K562 (cell line): ENCODE results near the gene WDR47. TPM values are rescaled to one million over a fixed set of nuclear protein-coding genes. Genes with fewer than 3 reads are reported as not detected.

Experiments used
- ATAC-seq: fragments of 200-7000 bp; cut with Tn5 transposase; 3 replicates; pipeline ENCODE4 v1.9.1; 2020; ENCODE audit warnings: moderate library complexity
- BruUV-seq: library from RNA; stranded (reverse); fragments of 400-500 nt; replicated peaks from 2 replicates; lab custom pipeline; 2021; lab: Mats Ljungman, UMichigan
- CTCF ChIA-PET: fragments of 300-600 bp; formaldehyde crosslinking; extraction: SDS; loops from one replicate; lab custom pipeline; 2021; ENCODE audit warnings: low intra/inter-chr PET ratio; lab: Yijun Ruan, JAX
- POLR2A ChIA-PET: fragments of 300-600, 350-650 bp; sonication (Branson Sonifier 250); formaldehyde crosslinking; extraction: SDS; loops from one replicate; lab custom pipeline; 2021; ENCODE audit warnings: antibody characterized with exemption, inconsistent platforms; lab: Yijun Ruan, JAX
- DNase-seq, 4 experiments: peaks; one replicate each; pipeline versions ENCODE4 v3.0.0 to v3.0.0-alpha.2; 2011 to 2018; ENCODE audit warnings: low spot score in 3 of 4, mixed read lengths in 3 of 4; ENCODE audit errors: extremely low read depth in 1 of 4
- FAIRE-seq: peaks from 2 replicates; lab custom pipeline; 2011; peaks lifted over from hg19 to GRCh38; lab: Jason Lieb, UNC
- H2AFZ ChIP-seq: 2 replicates; pipeline ENCODE4 v1.6.0; 2011; ENCODE audit warnings: low read depth, low read length, control low read depth, inconsistent platforms
- H3K27ac ChIP-seq: fragments of 200-600 bp; 3 replicates; pipeline ENCODE4 v1.8.0; 2011; ENCODE audit warnings: low read depth, mild to moderate bottlenecking, control low read depth, inconsistent platforms, low read length, moderate library complexity, mixed read lengths; ENCODE audit errors: extremely low read depth
- H3K27me3 ChIP-seq, 2 experiments: fragments of 300-600 bp in 1 of 2; 2 replicates in 1 of 2; 3 replicates in 1 of 2; pipeline versions ENCODE4 v1.6.0 to v1.8.0; 2011; ENCODE audit warnings: inconsistent platforms in 2 of 2, low read length in 2 of 2, mild to moderate bottlenecking in 1 of 2, mixed read lengths in 1 of 2, moderate library complexity in 1 of 2; ENCODE audit not compliant: control insufficient read depth in 2 of 2, insufficient read depth in 2 of 2
- H3K36me3 ChIP-seq: fragments of 300-600 bp; 3 replicates; pipeline ENCODE4 v1.8.0; 2011; ENCODE audit warnings: mild to moderate bottlenecking, low read length, inconsistent platforms; ENCODE audit not compliant: control insufficient read depth, insufficient read depth
- H3K4me1 ChIP-seq, 2 experiments: fragments of 200-600 bp in 1 of 2; replicated peaks in 1 of 2; 2 replicates in 1 of 2; 3 replicates in 1 of 2; pipeline versions ENCODE4 v1.5.1 to v1.8.0; 2011; ENCODE audit warnings: inconsistent platforms in 2 of 2, low read length in 2 of 2, mild to moderate bottlenecking in 1 of 2, mixed read lengths in 1 of 2, moderate library complexity in 1 of 2; ENCODE audit not compliant: control insufficient read depth in 2 of 2, insufficient read depth in 2 of 2
- H3K4me2 ChIP-seq: 2 replicates; pipeline ENCODE4 v1.6.1; 2011; ENCODE audit warnings: low read length, control low read depth, inconsistent platforms, mixed read lengths; ENCODE audit not compliant: insufficient read depth
- H3K4me3 ChIP-seq: fragments of 200-600 bp; sonication (generic), shearing (Covaris generic); 2 replicates; pipeline ENCODE4 v1.5.1; 2016; ENCODE audit warnings: control low read depth, inconsistent platforms
- H3K79me2 ChIP-seq: fragments of 200-600 bp; 3 replicates; pipeline ENCODE4 v1.8.0; 2011; ENCODE audit warnings: low read length, inconsistent platforms; ENCODE audit not compliant: control insufficient read depth, insufficient read depth
- H3K9ac ChIP-seq, 2 experiments: 2 replicates each; pipeline versions ENCODE4 v1.6.0 to v1.6.1; 2011; ENCODE audit warnings: low read depth in 2 of 2, low read length in 2 of 2, control low read depth in 1 of 2, inconsistent platforms in 1 of 2, mild to moderate bottlenecking in 1 of 2, mixed read lengths in 1 of 2; ENCODE audit not compliant: insufficient read depth in 1 of 2
- H3K9me1 ChIP-seq: one replicate; pipeline ENCODE4 v1.6.0; 2011; ENCODE audit warnings: inconsistent platforms, mild to moderate bottlenecking, low read length, moderate library complexity; ENCODE audit not compliant: control insufficient read depth, insufficient read depth
- H3K9me3 ChIP-seq: replicated peaks from 2 replicates; pipeline ENCODE4 v1.5.1; 2011; ENCODE audit warnings: low read depth, low read length, inconsistent platforms; ENCODE audit not compliant: control insufficient read depth, insufficient read depth
- H4K20me1 ChIP-seq: replicated peaks from 2 replicates; pipeline ENCODE4 v1.6.1; 2011; ENCODE audit warnings: low read length, inconsistent platforms, mixed read lengths; ENCODE audit not compliant: control insufficient read depth, insufficient read depth
- CC2D1A ChIP-seq: fragments of 450-650 bp; IDR thresholded peaks from 2 replicates; pipeline ENCODE4 v1.6.1; 2017; ENCODE audit warnings: mild to moderate bottlenecking
- FUS ChIP-seq: fragments of 200-400 bp; formaldehyde crosslinking; optimal IDR thresholded peaks from 2 replicates; pipeline ENCODE3; 2017; ENCODE audit warnings: low read depth, low read length
- HIVEP1 ChIP-seq: fragments of 250-450 bp; sonication (Bioruptor Pico); IDR thresholded peaks from 2 replicates; pipeline ENCODE4 v1.4.0; 2020; ENCODE audit warnings: mild to moderate bottlenecking
- HMG20A ChIP-seq: fragments of 450-650 bp; formaldehyde crosslinking; conservative IDR thresholded peaks from 2 replicates; pipeline ENCODE4 v1.4.0; 2020; ENCODE audit warnings: mild to moderate bottlenecking, mixed read lengths
- JUND ChIP-seq, 2 experiments: IDR thresholded peaks; 2 replicates in 1 of 2; 3 replicates in 1 of 2; pipeline ENCODE4 v1.6.1; 2011; ENCODE audit warnings: borderline replicate concordance in 2 of 2, low read depth in 2 of 2, low read length in 2 of 2, improper control_type of control experiment in 1 of 2, missing biosample characterization in 1 of 2, missing genetic modification characterization in 1 of 2, missing genetic modification reagents in 1 of 2
- KAT2B ChIP-seq: IDR thresholded peaks from one replicate; pipeline ENCODE4 v1.6.1; 2012; ENCODE audit warnings: low read depth, mild to moderate bottlenecking, control low read depth, inconsistent platforms, low read length, moderate library complexity
- RAD21 ChIP-seq, 2 experiments: fragments of 250-450 bp in 1 of 2; fragments of 450-650 bp in 1 of 2; sonication (Bioruptor Pico) in 1 of 2; formaldehyde crosslinking in 1 of 2; IDR thresholded peaks in 1 of 2; conservative IDR thresholded peaks in 1 of 2; 2 replicates each; pipeline versions ENCODE4 v1.4.0 to v1.8.0; 2020 to 2022; ENCODE audit warnings: mild to moderate bottlenecking in 2 of 2, moderate library complexity in 1 of 2
- RFX5 ChIP-seq: IDR thresholded peaks from 2 replicates; pipeline ENCODE4 v1.6.1; 2011; ENCODE audit warnings: low read depth, mild to moderate bottlenecking, improper control_type of control experiment, low read length
- RREB1 ChIP-seq: fragments of 250-450 bp; sonication (Bioruptor Pico); IDR thresholded peaks from 2 replicates; pipeline ENCODE4 v1.4.0; 2020
- TARDBP ChIP-seq: fragments of 450-650 bp; IDR thresholded peaks from 2 replicates; pipeline ENCODE4 v1.6.1; 2016
- U2AF2 ChIP-seq: fragments of 200-400 bp; formaldehyde crosslinking; optimal IDR thresholded peaks from 2 replicates; pipeline ENCODE3; 2017; ENCODE audit warnings: low read depth, mild to moderate bottlenecking, low read length
- ZBTB8A ChIP-seq: fragments of 450-650 bp; IDR thresholded peaks from 2 replicates; pipeline ENCODE4 v1.6.1; 2018; ENCODE audit warnings: mild to moderate bottlenecking, moderate library complexity; ENCODE audit not compliant: partially characterized antibody
- ZNF395 ChIP-seq: fragments of 200-800 bp; sonication (Bioruptor generic); IDR thresholded peaks from 2 replicates; pipeline ENCODE4 v1.6.1; 2017; ENCODE audit warnings: missing genetic modification characterization, missing compliant biosample characterization
- ZNF707 ChIP-seq: fragments of 250-450 bp; sonication (Bioruptor Pico); conservative IDR thresholded peaks from 2 replicates; pipeline ENCODE4 v1.8.0; 2022; ENCODE audit warnings: inconsistent platforms, mild to moderate bottlenecking, moderate library complexity
- ZNF740 ChIP-seq, 3 experiments: fragments of 200-800 bp in 1 of 3; sonication (Bioruptor generic) in 1 of 3; sonication (generic) in 1 of 3; formaldehyde crosslinking in 1 of 3; IDR thresholded peaks; 2 replicates each; pipeline versions ENCODE4 v1.6.1 to v1.8.0; 2016 to 2022; ENCODE audit warnings: mild to moderate bottlenecking in 2 of 3, missing compliant biosample characterization in 2 of 3, missing genetic modification characterization in 2 of 3, missing genetic modification reagents in 1 of 3
- in situ Hi-C: fragments of 300-500 bp; cut with MboI; formaldehyde crosslinking; loops from 4 replicates; pipeline ENCODE4 v1.15.0; 2018; ENCODE audit warnings: inconsistent platforms, mixed read lengths
- intact Hi-C: fragments of 100-400 bp; cut with micrococcal nuclease; formaldehyde crosslinking; loops from 2 replicates; pipeline ENCODE4 v1.14.2; 2022
- polyA plus RNA-seq, 8 experiments: library from polyadenylated mRNA; depleted of rRNA in 4 of 8; stranded (reverse) in 5 of 8; unstranded in 3 of 8; fragments of >200 nt; fragmentation: Nextera tagmentation in 2 of 8; fragmentation: Illumina TruSeq in 1 of 8; extraction: Ambion mirVana in 2 of 8; extraction: Trizol in 1 of 8; gene quantifications; 2 replicates each; pipeline versions ENCODE4 v1.2.1 to v1.2.3, GENCODE V29; 2011 to 2014; ENCODE audit warnings: inconsistent platforms in 1 of 8, missing spikeins in 1 of 8
- total RNA-seq, 7 experiments: library from RNA; depleted of rRNA in 6 of 7; stranded (reverse); fragments of >200 nt in 6 of 7; fragmentation: Illumina TruSeq in 2 of 7; extraction: Trizol in 2 of 7; gene quantifications; 2 replicates each; pipeline versions ENCODE4 v1.2.1 to v1.2.3, GENCODE V29; 2011 to 2021; ENCODE audit warnings: low replicate concordance in 1 of 7

WDR47 gene
- total and polyA plus RNA-seq, 9 of the 15 experiments (the other 6 are each of a cell fraction or from before 2014, with no cell fraction given): 1.3 to 10.1 (median 4.9) TPM

GRCh38 chr1:108969346-108969745 lies 72.6 kb downstream of the WDR47 start:
- Histone ChIP-seq H3K4me1 (no peaks in the 10 kb centered on the region; a peak in 1 of 5 replicates), H3K9me3 (no peaks in the 10 kb centered on the region), H4K20me1 (no peaks in the 10 kb centered on the region), H3K4me3 (no peak overlapping the region), H3K36me3 (peaks cover 8% of the 10 kb centered on the region; the same call in 1 of the 3 replicates), H3K79me2 (no peaks in the 10 kb centered on the region), H3K9me1 (no peaks in the 10 kb centered on the region), H3K9ac (no peak overlapping the region), H2AFZ (no peak overlapping the region), H3K4me2 (no peak overlapping the region), H3K27me3 (no peaks in the 10 kb centered on the region), H3K27ac (no peak overlapping the region)
- FAIRE-seq (no peak), DNase-seq (no peak), ATAC-seq (no peak)
- BruUV-seq: no TSS peak
- intact Hi-C loops: no loop called here
- in situ Hi-C loops: no loop called here
- ChIA-PET CTCF (no interaction called here), POLR2A (interaction anchor here (0.8 to 2.1 kb wide), 2 partner anchors 8 to 16 kb away, joined by 5 to 7 read pairs; no protein-coding TSS in a partner anchor)
- TF ChIP-seq JUND (IDR thresholded peaks at IDR 0.05; ENCODE audit: borderline replicate concordance, low read depth, low read length): no peak
- no peak for TF ChIP-seq JUND (tag; IDR thresholded peaks at IDR 0.05; ENCODE audit: borderline replicate concordance, low read depth, low read length)
- no peak for TF ChIP-seq CC2D1A
- TF ChIP-seq RREB1 (CRISPR knock-in tag): no peak
- TF ChIP-seq ZNF707 (CRISPR knock-in tag): no peak
- no peak for TF ChIP-seq ZNF395 (CRISPR knock-in tag)
- no peak for TF ChIP-seq TARDBP
- no peak for TF ChIP-seq HIVEP1
- TF ChIP-seq RFX5: no peak
- TF ChIP-seq RAD21 (CRISPR knock-in tag; conservative IDR thresholded peaks at IDR 0.05 in 1 of 2, IDR thresholded peaks at IDR 0.05 in 1 of 2): no peak
- TF ChIP-seq ZNF740 (CRISPR knock-in tag; IDR thresholded peaks at IDR 0.05): no peak
- no peak for TF ChIP-seq ZNF740 (tag; IDR thresholded peaks at IDR 0.05)
- TF ChIP-seq FUS: no peak
- no peak for TF ChIP-seq U2AF2
- no peak for TF ChIP-seq KAT2B
- TF ChIP-seq ZBTB8A: no peak
- TF ChIP-seq HMG20A (CRISPR knock-in tag): no peak
